SK-N-SH (cell line): Measurements from ENCODE around the gene CCNB1. TPM values are rescaled to one million over a fixed set of nuclear protein-coding genes. Genes with fewer than 3 reads are reported as not detected.
A peak's percentile ranks its signal among the peaks of the same experiment; 100 is the strongest.

Experiments used
- CTCF ChIA-PET: fragments of 300-600, 350-600 bp; formaldehyde crosslinking; extraction: SDS; loops from one replicate; lab custom pipeline; 2021; lab: Yijun Ruan, JAX
- POLR2A ChIA-PET: fragments of 350-600 bp; sonication (Branson Sonifier 250); formaldehyde crosslinking; extraction: SDS; loops from one replicate; lab custom pipeline; 2020; ENCODE audit warnings: antibody characterized with exemption, inconsistent platforms; lab: Yijun Ruan, JAX
- DNase-seq: peaks from one replicate; pipeline ENCODE4 v3.0.0; 2012
- H2AFZ ChIP-seq: fragments of 200-600 bp; sonication (generic); 2 replicates; pipeline ENCODE4 v1.8.1; 2016; ENCODE audit warnings: antibody characterized with exemption, mild to moderate bottlenecking, low read depth
- H3F3A ChIP-seq: fragments of 200-600 bp; sonication (generic); replicated peaks from 2 replicates; pipeline ENCODE3; 2016; ENCODE audit warnings: antibody characterized with exemption, mild to moderate bottlenecking; ENCODE audit not compliant: insufficient read depth
- H3K27ac ChIP-seq, 2 experiments: fragments of 200-500 bp in 1 of 2; fragments of 200-600 bp in 1 of 2; sonication (Bioruptor generic) in 1 of 2; sonication (generic), shearing (Covaris generic) in 1 of 2; 2 replicates each; pipeline versions ENCODE4 v1.5.1 to v1.6.1; 2014 to 2016; ENCODE audit warnings: low read depth in 2 of 2, inconsistent platforms in 1 of 2, low read length in 1 of 2, mild to moderate bottlenecking in 1 of 2, mixed read lengths in 1 of 2
- H3K27me3 ChIP-seq: fragments of 200-600 bp; sonication (generic), shearing (Covaris generic); 2 replicates; pipeline ENCODE4 v1.6.1; 2016; ENCODE audit warnings: mixed run types; ENCODE audit not compliant: insufficient read depth
- H3K36me3 ChIP-seq, 2 experiments: fragments of 200-500 bp in 1 of 2; fragments of 200-600 bp in 1 of 2; sonication (Bioruptor generic) in 1 of 2; sonication (generic) in 1 of 2; replicated peaks in 1 of 2; 2 replicates each; pipeline versions ENCODE3 to v1.5.1; 2014 to 2016; ENCODE audit warnings: low read length in 1 of 2, mild to moderate bottlenecking in 1 of 2; ENCODE audit not compliant: insufficient read depth in 2 of 2, control insufficient read depth in 1 of 2
- H3K4me1 ChIP-seq, 2 experiments: fragments of 200-500 bp in 1 of 2; fragments of 200-600 bp in 1 of 2; sonication (Bioruptor generic) in 1 of 2; sonication (generic), shearing (Covaris generic) in 1 of 2; 2 replicates each; pipeline versions ENCODE4 v1.5.1 to v1.6.1; 2014 to 2016; ENCODE audit warnings: low read depth in 1 of 2, low read length in 1 of 2, mixed run types in 1 of 2; ENCODE audit not compliant: insufficient read depth in 2 of 2, control insufficient read depth in 1 of 2
- H3K4me2 ChIP-seq: fragments of 200-600 bp; sonication (generic), shearing (Covaris generic); 2 replicates; pipeline ENCODE4 v1.6.1; 2017; ENCODE audit warnings: mixed run types
- H3K4me3 ChIP-seq, 2 experiments: fragments of 200-500 bp in 1 of 2; fragments of 200-600 bp in 1 of 2; sonication (Bioruptor generic) in 1 of 2; sonication (generic), shearing (Covaris generic) in 1 of 2; 2 replicates each; pipeline versions ENCODE4 v1.5.1 to v1.8.1; 2014 to 2016; ENCODE audit warnings: low read depth in 2 of 2, inconsistent platforms in 1 of 2, low read length in 1 of 2, mild to moderate bottlenecking in 1 of 2, mixed read lengths in 1 of 2, moderate library complexity in 1 of 2
- H3K79me2 ChIP-seq: fragments of 200-600 bp; sonication (generic); 2 replicates; pipeline ENCODE4 v1.8.1; 2017; ENCODE audit warnings: mild to moderate bottlenecking; ENCODE audit not compliant: insufficient read depth
- H3K9ac ChIP-seq: fragments of 200-600 bp; sonication (generic); 2 replicates; pipeline ENCODE4 v1.6.1; 2017; ENCODE audit warnings: mixed run types
- H3K9me2 ChIP-seq: fragments of 200-600 bp; sonication (generic); 2 replicates; pipeline ENCODE4 v1.6.1; 2017; ENCODE audit warnings: mixed run types
- H3K9me3 ChIP-seq: fragments of 200-600 bp; sonication (generic); 2 replicates; pipeline ENCODE4 v1.6.1; 2017; ENCODE audit warnings: mixed run types, mild to moderate bottlenecking, moderate library complexity
- H4K20me1 ChIP-seq: fragments of 200-600 bp; sonication (generic); 2 replicates; pipeline ENCODE4 v1.6.1; 2017; ENCODE audit warnings: mild to moderate bottlenecking, mixed run types; ENCODE audit not compliant: insufficient read depth
- CHD2 ChIP-seq: fragments of 150-350 bp; IDR thresholded peaks from 2 replicates; pipeline ENCODE4 v1.6.1; 2018; ENCODE audit warnings: low read length; ENCODE audit not compliant: partially characterized antibody
- EP300 ChIP-seq, 2 experiments: IDR thresholded peaks; 2 replicates each; pipeline versions ENCODE4 v1.4.0 to v1.6.1; 2012; ENCODE audit warnings: borderline replicate concordance in 1 of 2, low read depth in 1 of 2, low read length in 1 of 2
- EZH2phosphoT487 ChIP-seq: fragments of 200-600 bp; sonication (generic); IDR thresholded peaks from 2 replicates; pipeline ENCODE4 v1.6.1; 2017; ENCODE audit warnings: low read depth, mixed run types, mild to moderate bottlenecking, antibody characterized with exemption, moderate library complexity, borderline replicate concordance
- FOXJ3 ChIP-seq: sonication (generic); formaldehyde crosslinking; IDR thresholded peaks from 2 replicates; pipeline ENCODE4 v1.5.1; 2020; ENCODE audit warnings: mild to moderate bottlenecking, missing genetic modification reagents
- FOXM1 ChIP-seq: IDR thresholded peaks from 2 replicates; pipeline ENCODE4 v1.4.0; 2012; ENCODE audit warnings: low read depth, mild to moderate bottlenecking
- GABPA ChIP-seq: IDR thresholded peaks from 2 replicates; pipeline ENCODE4 v1.4.0; 2012; ENCODE audit warnings: low read depth, mild to moderate bottlenecking
- GATA2 ChIP-seq: sonication (generic); formaldehyde crosslinking; IDR thresholded peaks from 2 replicates; pipeline ENCODE4 v1.5.0; 2020; ENCODE audit warnings: mild to moderate bottlenecking, missing genetic modification reagents
- MAX ChIP-seq: IDR thresholded peaks from 2 replicates; pipeline ENCODE4 v1.4.0; 2012; ENCODE audit warnings: low read depth
- MEF2A ChIP-seq: IDR thresholded peaks from 2 replicates; pipeline ENCODE4 v1.4.0; 2012; ENCODE audit warnings: low read depth, borderline replicate concordance
- MXI1 ChIP-seq: IDR thresholded peaks from 2 replicates; pipeline ENCODE4 v1.6.1; 2012; ENCODE audit warnings: mild to moderate bottlenecking, low read depth, low read length, improper control_type of control experiment
- NFIC ChIP-seq: IDR thresholded peaks from 2 replicates; pipeline ENCODE4 v1.4.0; 2012; ENCODE audit warnings: borderline replicate concordance
- NRF1 ChIP-seq: IDR thresholded peaks from 2 replicates; pipeline ENCODE4 v1.6.1; 2012; ENCODE audit warnings: low read depth, mild to moderate bottlenecking, low read length
- PBX3 ChIP-seq: IDR thresholded peaks from 2 replicates; pipeline ENCODE4; 2012
- RAD21 ChIP-seq: IDR thresholded peaks from 2 replicates; pipeline ENCODE4 v1.6.1; 2012; ENCODE audit warnings: mild to moderate bottlenecking, low read length
- RCOR1 ChIP-seq: fragments of 150-350 bp; IDR thresholded peaks from 2 replicates; pipeline ENCODE4 v1.6.1; 2017; ENCODE audit warnings: antibody characterized with exemption, low read length
- RFX5 ChIP-seq: IDR thresholded peaks from 2 replicates; pipeline ENCODE4 v1.6.1; 2012; ENCODE audit warnings: mild to moderate bottlenecking, improper control_type of control experiment, low read length
- SIN3A ChIP-seq: IDR thresholded peaks from 2 replicates; pipeline ENCODE4 v1.6.1; 2012; ENCODE audit warnings: low read depth, mild to moderate bottlenecking, low read length, moderate library complexity, borderline replicate concordance
- TAF1 ChIP-seq: IDR thresholded peaks from 2 replicates; pipeline ENCODE4 v1.6.1; 2012; ENCODE audit warnings: low read depth, mild to moderate bottlenecking, low read length, moderate library complexity, borderline replicate concordance
- TCF12 ChIP-seq: IDR thresholded peaks from 2 replicates; pipeline ENCODE4 v1.4.0; 2012
- TEAD4 ChIP-seq: IDR thresholded peaks from 2 replicates; pipeline ENCODE4 v1.4.0; 2012; ENCODE audit warnings: mild to moderate bottlenecking, borderline replicate concordance; ENCODE audit not compliant: insufficient read depth
- USF1 ChIP-seq: IDR thresholded peaks from 2 replicates; pipeline ENCODE4 v1.4.0; 2012; ENCODE audit warnings: low read depth, borderline replicate concordance
- ZBTB33 ChIP-seq: IDR thresholded peaks from 2 replicates; pipeline ENCODE4 v1.4.0; 2012; ENCODE audit warnings: low read depth, borderline replicate concordance
- polyA plus RNA-seq, 3 experiments: library from polyadenylated mRNA; depleted of rRNA; stranded (reverse); fragments of >200 nt; gene quantifications; 2 replicates each; pipeline ENCODE4 v1.2.3, GENCODE V29; 2012

The CCNB1 gene
- polyA plus RNA-seq, 1 of the 3 experiments (the other 2 are of a cell fraction), result 78.6 TPM

- TF ChIP-seq MEF2A (no peak), PBX3 (peak; percentile 54), GATA2 (CRISPR knock-in tag) (no peak), MAX (peak; percentile 65), USF1 (no peak), NFIC (no peak), RAD21 (no peak), FOXM1 (no peak), NRF1 (no peak), GABPA (peak; percentile 68), FOXJ3 (CRISPR knock-in tag) (no peak), RCOR1 (no peak)
Measured at GRCh38 chr5:69217548-69218526, 50.9 kb downstream of the CCNB1 start (continued).

- Histone ChIP-seq H4K20me1 (no peaks in the 10 kb centered on the region), H3K4me1 (peaks cover 3 to 5% of the 10 kb centered on the region in 2 experiments; a peak in 3 of 4 replicates), H3K79me2 (peaks cover 62% of the 10 kb centered on the region), H3K36me3 (peaks cover 0 to 4% of the 10 kb centered on the region in 2 experiments), H3K9me3 (no peaks in the 10 kb centered on the region), H3K4me2 (no peak overlapping the region), H3K9me2 (no peaks in the 10 kb centered on the region), H3F3A (peaks cover 20% of the 10 kb centered on the region), H3K4me3 (no peak overlapping the region), H2AFZ (no peak overlapping the region), H3K9ac (no peak overlapping the region), H3K27me3 (no peaks in the 10 kb centered on the region), H3K27ac (no peak overlapping the region)
- ChIA-PET POLR2A (no interaction called here), CTCF (no interaction called here)
- DNase-seq, result no peak
- TF ChIP-seq TEAD4, result no peak
- TF ChIP-seq FOXJ3 (CRISPR knock-in tag), result no peak
- TF ChIP-seq SIN3A, result no peak
- TF ChIP-seq TCF12, result no peak
- no peak for TF ChIP-seq EZH2phosphoT487
- TF ChIP-seq PBX3, result no peak
- no peak for TF ChIP-seq RFX5
- no peak for TF ChIP-seq NFIC
- no peak for TF ChIP-seq TAF1
- TF ChIP-seq ZBTB33, result no peak
- TF ChIP-seq GATA2 (CRISPR knock-in tag), result no peak
- TF ChIP-seq USF1, result no peak
- TF ChIP-seq MXI1, result no peak
- no peak for TF ChIP-seq EP300 (IDR thresholded peaks at IDR 0.05; ENCODE audit: borderline replicate concordance in 1 of 2, low read depth in 1 of 2, low read length in 1 of 2)
- no peak for TF ChIP-seq CHD2
Measured at GRCh38 chr5:69219939-69220338, 53.0 kb downstream of the CCNB1 start.
